ENCODE results near the gene HSPBP1. TPM values are rescaled to one million over a fixed set of nuclear protein-coding genes. Genes with fewer than 3 reads are reported as not detected.

Gene HSPBP1
- total and polyA plus RNA-seq, 2 of the 13 experiments (the other 11 are each of a cell fraction or from before 2014, with no cell fraction given): 22.3 to 33.7 TPM

- TF ChIP-seq ATF6 (CRISPR knock-in tag; conservative IDR thresholded peaks at IDR 0.05) (peak; percentile 62; the same call in 1 of the 2 replicates), RELA (CRISPR knock-in tag; IDR thresholded peaks at IDR 0.05) (peak; percentile 80; the same call in 1 of the 2 replicates), ZNF503 (CRISPR knock-in tag; IDR thresholded peaks at IDR 0.05) (no peak; the same call in 1 of the 2 replicates), ZNF580 (CRISPR knock-in tag; IDR thresholded peaks at IDR 0.05; ENCODE audit: borderline replicate concordance, low read depth) (peak; percentile 85), ZMYM2 (CRISPR knock-in tag; IDR thresholded peaks at IDR 0.05) (no peak), MLXIP (CRISPR knock-in tag; IDR thresholded peaks at IDR 0.05; ENCODE audit: borderline replicate concordance) (peak; percentile 93), KLF11 (CRISPR knock-in tag; IDR thresholded peaks at IDR 0.05) (peak; percentile 96), ETV6 (CRISPR knock-in tag; conservative IDR thresholded peaks at IDR 0.05) (peak; percentile 98), KAT2B (IDR thresholded peaks at IDR 0.05; ENCODE audit: borderline replicate concordance, low read depth, low read length) (no peak), ZBTB34 (CRISPR knock-in tag; IDR thresholded peaks at IDR 0.05) (peak; percentile 22; the same call in 1 of the 2 replicates), DNMT3B (CRISPR knock-in tag; conservative IDR thresholded peaks at IDR 0.05) (peak; percentile 98), ZBTB46 (CRISPR knock-in tag; IDR thresholded peaks at IDR 0.05; ENCODE audit: borderline replicate concordance) (no peak), ZNF235 (CRISPR knock-in tag; IDR thresholded peaks at IDR 0.05; ENCODE audit: borderline replicate concordance) (no peak), CBFB (CRISPR knock-in tag; IDR thresholded peaks at IDR 0.05) (peak; percentile 87), ZBTB38 (CRISPR knock-in tag; IDR thresholded peaks at IDR 0.05) (peak; percentile 57), NPAS2 (CRISPR knock-in tag; IDR thresholded peaks at IDR 0.05; ENCODE audit: borderline replicate concordance) (no peak), SMAD1 (CRISPR knock-in tag; IDR thresholded peaks at IDR 0.05; ENCODE audit: borderline replicate concordance, low read depth) (0 out of 2 replicates have a peak, but pooled peaks have one; percentile 46), POLR2AphosphoS5 (IDR thresholded peaks at IDR 0.05; ENCODE audit: low read depth, low read length) (peak; percentile 66; the same call in 1 of the 2 replicates), KAT7 (CRISPR knock-in tag; IDR thresholded peaks at IDR 0.05; ENCODE audit: borderline replicate concordance) (peak; percentile 12; the same call in 1 of the 2 replicates)
These were observed 63.3 kb downstream of the HSPBP1 start (continued) for GRCh38 chr19:55216461-55217198.

All from HepG2 (cell line).